ENCODE results near the gene TMEM51. TPM values are rescaled to one million over a fixed set of nuclear protein-coding genes. Genes with fewer than 3 reads are reported as not detected.

TMEM51 gene
- total and polyA plus RNA-seq, 2 of the 4 experiments (the other 2 are of a cell fraction) = 2.7 to 10.2 TPM

- H2AK5ac ChIP-seq (ENCODE audit: low read depth, low read length) = peak overlapping the region; percentile 85; the same call in 1 of the 2 replicates
- peak overlapping the region; percentile 25; the same call in 1 of the 2 replicates for H3K4me3 ChIP-seq (ENCODE audit: insufficient read depth, low read depth, low read length)
- peak overlapping the region; percentile 86 for H3K4me2 ChIP-seq (ENCODE audit: low read depth, low read length)
- H3K23ac ChIP-seq (ENCODE audit: low read depth, low read length) = peak overlapping the region; percentile 85
- H2BK20ac ChIP-seq (ENCODE audit: low read depth, low read length) = peak overlapping the region; percentile 60
- peak overlapping the region; percentile 91 for H4K5ac ChIP-seq (ENCODE audit: low read depth, low read length)
- peak overlapping the region; percentile 90 for H3K4ac ChIP-seq (ENCODE audit: low read depth, low read length)
- peak overlapping the region; percentile 68 to 80 for H4K8ac ChIP-seq (ENCODE audit: low read depth in 2 of 2, low read length in 2 of 2)
- intact Hi-C loops (cut with micrococcal nuclease) (no loop called here), dilution Hi-C loops (cut with HindIII; ENCODE audit: low sequenced_read_pairs, unreplicated experiment) (no loop called here), in situ Hi-C loops (cut with MboI; ENCODE audit: low sequenced_read_pairs) (loop anchor here (10.0 kb wide), 1 partner anchor 266 kb away; no protein-coding TSS in a partner anchor)
- H2BK5ac ChIP-seq (ENCODE audit: low read depth, low read length, poor library complexity, severe bottlenecking) = peak overlapping the region; percentile 96
- H3K36me3 ChIP-seq (ENCODE audit: control insufficient read depth, insufficient read depth, low read length) = peaks cover 3% of the 10 kb centered on the region
- peak overlapping the region; percentile 54 for H3K9ac ChIP-seq (ENCODE audit: low read depth, low read length)
- peaks cover 6% of the 10 kb centered on the region for H4K20me1 ChIP-seq (ENCODE audit: insufficient read depth, low read length)
- ChIA-PET CTCF (no interaction called here), POLR2A (ENCODE audit: unreplicated experiment) (interaction anchor here (0.6 to 1.0 kb wide), 2 partner anchors 10 to 20 kb away, joined by 3 to 5 read pairs; no protein-coding TSS in a partner anchor)
- H2AFZ ChIP-seq (replicated peaks; ENCODE audit: low read length, poor library complexity) = peak overlapping the region; percentile 27
- H3K18ac ChIP-seq (ENCODE audit: low read depth, low read length) = peak overlapping the region; percentile 86
- no peaks in the 10 kb centered on the region for H3K9me3 ChIP-seq (ENCODE audit: control insufficient read depth, insufficient read depth, low read length)
- peaks cover 42% of the 10 kb centered on the region for H3K4me1 ChIP-seq (ENCODE audit: control insufficient read depth, insufficient read depth, low read length)
- peaks cover 55 to 89% of the 10 kb centered on the region in 2 experiments for H3K79me1 ChIP-seq (ENCODE audit: low read depth in 1 of 2, low read length in 2 of 2)
- no TSS peak for BruUV-seq (replicated peaks)
- H4K91ac ChIP-seq (ENCODE audit: insufficient read depth, low read depth, low read length) = peak overlapping the region; percentile 82
- H2BK120ac ChIP-seq (ENCODE audit: low read depth, low read length) = peak overlapping the region; percentile 92
- WGBS, 2 experiments (ENCODE audit: extremely low coverage in 2 of 2, insufficient read length in 1 of 2) = no CpG with 5 or more reads among the region's 7 CpGs
- peak overlapping the region; percentile 57; the same call in 1 of the 2 replicates for H3K56ac ChIP-seq (ENCODE audit: extremely low read depth, insufficient read depth, low read length)
- peaks cover 35% of the 10 kb centered on the region for H3K9me1 ChIP-seq (ENCODE audit: insufficient read depth, low read length)
- H3K14ac ChIP-seq (replicated peaks; ENCODE audit: low read depth, low read length) = peak overlapping the region; percentile 57
- DNase-seq = peak; percentile 61
- TF ChIP-seq, protein P1, sequence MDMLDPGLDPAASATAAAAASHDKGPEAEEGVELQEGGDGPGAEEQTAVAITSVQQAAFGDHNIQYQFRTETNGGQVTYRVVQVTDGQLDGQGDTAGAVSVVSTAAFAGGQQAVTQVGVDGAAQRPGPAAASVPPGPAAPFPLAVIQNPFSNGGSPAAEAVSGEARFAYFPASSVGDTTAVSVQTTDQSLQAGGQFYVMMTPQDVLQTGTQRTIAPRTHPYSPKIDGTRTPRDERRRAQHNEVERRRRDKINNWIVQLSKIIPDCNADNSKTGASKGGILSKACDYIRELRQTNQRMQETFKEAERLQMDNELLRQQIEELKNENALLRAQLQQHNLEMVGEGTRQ (IDR thresholded peaks at IDR 0.05; ENCODE audit: low read depth, low read length) = no peak
- TF ChIP-seq POLR2A (IDR thresholded peaks at IDR 0.05; ENCODE audit: low read depth, low read length) = no peak
- TF ChIP-seq RAD21 (IDR thresholded peaks at IDR 0.05; ENCODE audit: low read length) = no peak
- TF ChIP-seq RCOR1 (IDR thresholded peaks at IDR 0.05; ENCODE audit: insufficient replicate concordance, low read length) = no peak
- TF ChIP-seq MAFK (IDR thresholded peaks at IDR 0.05; ENCODE audit: low read depth, low read length) = no peak
- TF ChIP-seq SMC3 (IDR thresholded peaks at IDR 0.05; ENCODE audit: low read depth, low read length) = no peak
- TF ChIP-seq BHLHE40 (IDR thresholded peaks at IDR 0.05; ENCODE audit: low read depth, low read length) = no peak
- no peak for TF ChIP-seq MXI1 (IDR thresholded peaks at IDR 0.05; ENCODE audit: borderline replicate concordance, low read depth, low read length)
- TF ChIP-seq CEBPB (IDR thresholded peaks at IDR 0.05; ENCODE audit: low read depth, low read length) = no peak
- TF ChIP-seq FOS (IDR thresholded peaks at IDR 0.05; ENCODE audit: low read depth, low read length) = no peak
- no peak for TF ChIP-seq RFX5 (IDR thresholded peaks at IDR 0.05; ENCODE audit: low read depth, low read length)
- TF ChIP-seq CTCF (conservative IDR thresholded peaks at IDR 0.05; ENCODE audit: low read depth, low read length) = no peak
- TF ChIP-seq NFE2L2 (IDR thresholded peaks at IDR 0.05; ENCODE audit: low read depth, low read length) = no peak
- no peak for TF ChIP-seq ELK1 (IDR thresholded peaks at IDR 0.05; ENCODE audit: borderline replicate concordance, low read depth, low read length)
- peak; percentile 12 for ATAC-seq (ENCODE audit: low read depth)
- H3K27ac ChIP-seq (ENCODE audit: insufficient read depth, low read length) = peak overlapping the region; percentile 82
- H2BK15ac ChIP-seq (ENCODE audit: low read depth, low read length) = peak overlapping the region; percentile 85; the same call in 1 of the 3 replicates
- no peaks in the 10 kb centered on the region for H3K27me3 ChIP-seq (ENCODE audit: control insufficient read depth, insufficient read depth, low read length)
- peak overlapping the region; percentile 68 for H2AK9ac ChIP-seq (replicated peaks; ENCODE audit: low read depth, low read length, poor library complexity)
These were observed 5.6 kb downstream of the TMEM51 start for GRCh38 chr1:15159166-15159555.

All from IMR-90 (cell line).